SKM-1 treated with dmso at 0.1 percent for 144 hours (cell line): ENCODE measurements around the gene SLCO4A1.

Experiments
- DNase-seq: peaks from one replicate; lab custom pipeline; 2025; ENCODE audit not compliant: unreplicated experiment; lab: John Stamatoyannopoulos, UW

Gene SLCO4A1

DNA sequence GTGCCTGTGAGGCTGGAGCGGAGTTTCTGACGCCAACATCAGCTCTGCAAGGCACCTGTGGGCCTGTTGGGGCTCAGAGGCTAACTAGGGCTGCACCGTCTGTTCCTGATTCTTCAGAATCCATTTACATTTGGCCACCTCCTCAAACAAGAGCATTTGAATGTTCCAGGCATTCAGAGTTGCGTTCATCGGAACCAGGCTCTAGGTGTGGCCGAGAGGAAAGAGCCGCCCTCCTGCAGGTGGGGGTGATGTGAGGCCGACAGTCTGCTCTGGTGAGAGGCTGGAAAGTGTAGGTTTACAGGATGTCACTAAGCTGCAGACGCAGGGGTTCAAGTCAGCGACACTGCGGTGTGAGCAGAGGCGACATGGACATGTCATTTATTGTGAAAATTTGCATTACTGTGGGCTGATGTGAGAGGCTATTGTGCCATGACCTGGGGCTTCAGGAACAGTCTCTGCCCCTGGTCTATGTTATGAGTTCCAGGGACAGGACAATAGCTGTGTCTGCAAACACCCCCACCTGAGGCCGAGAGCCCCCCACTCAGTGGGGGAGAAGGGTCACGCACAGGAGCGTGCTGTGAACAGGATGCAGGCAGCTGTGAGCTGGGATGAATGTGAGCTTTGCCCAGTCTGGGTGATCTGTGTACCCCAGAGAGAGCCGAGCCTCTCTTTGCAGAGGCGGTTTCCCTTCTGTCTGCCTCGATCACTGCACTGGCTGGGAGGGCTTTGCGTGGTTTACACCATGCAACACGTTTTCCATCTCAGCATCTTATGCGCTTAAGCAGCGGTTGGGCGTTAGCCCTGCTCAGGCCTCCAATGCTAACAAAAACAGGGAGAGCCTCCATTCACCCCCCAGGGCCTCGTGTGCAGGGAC is 21.1 kb downstream of the SLCO4A1 start:
- no peak for DNase-seq

- no peak for DNase-seq
These were observed 22.0 kb downstream of the SLCO4A1 start for GRCh38 chr20:62664019-62664971.

DNA sequence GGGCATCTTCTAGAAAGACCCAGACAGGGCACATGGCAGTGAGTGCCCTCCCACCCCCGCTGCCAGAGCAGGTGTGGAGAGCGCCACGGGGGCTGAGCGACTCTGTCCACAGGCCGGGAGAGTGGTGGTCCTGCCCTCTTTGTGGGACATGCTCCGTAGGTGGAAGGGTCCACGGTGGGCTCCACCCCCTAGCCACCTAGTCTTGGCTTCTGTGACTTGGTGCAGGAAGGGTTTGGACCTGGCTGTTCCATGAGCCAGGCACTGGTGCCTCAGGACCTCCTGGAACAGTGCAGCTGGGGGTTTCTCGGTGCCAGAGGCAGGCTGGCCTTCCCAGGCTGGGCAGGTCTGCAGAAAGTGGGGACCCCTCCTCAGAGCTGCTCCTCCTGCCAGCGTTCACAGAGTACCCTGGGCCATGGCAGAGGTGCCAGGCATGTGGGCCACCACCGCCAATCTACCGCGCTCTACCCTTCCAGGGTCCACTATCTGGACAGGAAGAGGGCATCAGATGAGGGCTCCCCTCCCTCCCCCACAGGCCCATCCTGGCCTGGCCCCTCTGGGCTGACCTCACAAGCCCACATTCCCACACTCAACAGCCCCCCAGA is 23.0 kb downstream of the SLCO4A1 start:
- DNase-seq = no peak

- DNase-seq = no peak
These were observed 23.8 kb downstream of the SLCO4A1 start for GRCh38 chr20:62665826-62666735.

GRCh38 chr20:62666736-62667529 is 24.6 kb downstream of the SLCO4A1 start:
- no peak for DNase-seq

- DNase-seq = no peak
These were observed 25.5 kb downstream of the SLCO4A1 start for GRCh38 chr20:62667530-62668440.

DNA sequence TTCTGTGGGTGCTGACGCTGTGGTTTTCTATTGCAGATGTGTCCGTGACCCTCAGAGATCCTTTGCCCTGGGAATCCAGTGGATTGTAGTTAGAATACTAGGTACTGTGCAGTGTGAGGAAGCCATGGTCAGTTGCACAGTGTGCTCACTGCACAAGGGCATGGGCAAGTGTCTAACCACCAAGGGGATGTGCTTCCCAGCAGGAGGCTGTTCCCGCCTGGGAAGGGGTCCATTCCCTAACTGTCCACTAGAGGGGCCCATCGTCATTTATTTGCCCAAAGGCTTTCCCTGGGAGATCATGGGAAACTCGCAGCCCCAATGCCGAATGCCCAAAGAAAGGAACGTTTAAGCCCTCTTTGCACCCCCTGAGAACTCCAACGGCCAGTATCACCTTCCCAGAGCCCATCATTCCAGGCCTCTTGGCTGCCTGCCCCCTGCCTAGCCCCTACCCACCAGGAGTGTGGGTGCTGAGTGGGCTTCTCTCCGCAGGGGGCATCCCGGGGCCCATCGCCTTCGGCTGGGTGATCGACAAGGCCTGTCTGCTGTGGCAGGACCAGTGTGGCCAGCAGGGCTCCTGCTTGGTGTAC is 26.2 kb downstream of the SLCO4A1 start:
- DNase-seq = peak; percentile 43

- DNase-seq = no peak
These were observed 26.9 kb downstream of the SLCO4A1 start for GRCh38 chr20:62669249-62669648.

DNA sequence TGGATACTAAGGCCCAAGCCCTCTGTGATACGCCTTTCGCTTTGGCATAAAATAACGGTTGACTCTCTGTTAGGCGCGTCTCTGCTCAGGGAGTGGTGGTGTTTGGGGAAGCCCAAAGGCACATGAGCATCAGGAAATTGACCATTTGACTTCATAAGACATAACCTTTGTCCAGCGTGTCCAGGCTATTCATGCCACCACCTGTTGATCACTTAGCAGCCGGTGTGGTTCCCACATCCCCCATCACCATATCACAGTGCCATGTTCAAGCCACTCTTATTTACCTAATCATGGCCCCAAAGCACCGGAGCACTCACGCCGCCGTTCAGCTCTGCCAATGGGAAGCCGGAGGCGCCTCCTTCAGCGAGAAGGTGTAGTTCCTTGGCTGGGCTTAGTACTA is 27.9 kb downstream of the SLCO4A1 start:
- no peak for DNase-seq

DNA sequence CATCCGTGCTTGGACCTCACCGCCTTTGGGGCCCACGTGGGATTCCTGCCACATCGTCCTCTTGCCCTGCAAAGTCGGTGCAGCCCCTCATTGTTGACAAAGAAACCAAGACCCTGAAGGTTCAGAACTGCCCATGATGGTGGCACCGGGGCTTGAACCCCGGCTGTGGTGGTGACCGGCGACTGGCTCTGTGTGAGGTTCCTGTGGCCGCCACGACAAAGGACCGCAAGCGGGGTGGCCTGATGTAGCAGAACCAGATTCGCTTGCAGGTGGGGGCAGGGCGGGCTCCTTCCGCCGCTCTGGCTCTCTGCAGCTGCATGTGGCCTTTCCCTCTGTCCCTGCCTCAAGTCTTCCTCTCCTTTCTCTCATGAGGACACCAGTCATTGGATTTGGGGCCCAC is 28.7 kb downstream of the SLCO4A1 start:
- DNase-seq = no peak

DNA sequence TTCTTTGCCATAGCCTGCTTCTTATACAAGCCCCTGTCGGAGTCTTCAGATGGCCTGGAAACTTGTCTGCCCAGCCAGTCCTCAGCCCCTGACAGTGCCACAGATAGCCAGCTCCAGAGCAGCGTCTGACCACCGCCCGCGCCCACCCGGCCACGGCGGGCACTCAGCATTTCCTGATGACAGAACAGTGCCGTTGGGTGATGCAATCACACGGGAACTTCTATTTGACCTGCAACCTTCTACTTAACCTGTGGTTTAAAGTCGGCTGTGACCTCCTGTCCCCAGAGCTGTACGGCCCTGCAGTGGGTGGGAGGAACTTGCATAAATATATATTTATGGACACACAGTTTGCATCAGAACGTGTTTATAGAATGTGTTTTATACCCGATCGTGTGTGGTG is 29.5 kb downstream of the SLCO4A1 start:
- peak; percentile 69 for DNase-seq

DNA sequence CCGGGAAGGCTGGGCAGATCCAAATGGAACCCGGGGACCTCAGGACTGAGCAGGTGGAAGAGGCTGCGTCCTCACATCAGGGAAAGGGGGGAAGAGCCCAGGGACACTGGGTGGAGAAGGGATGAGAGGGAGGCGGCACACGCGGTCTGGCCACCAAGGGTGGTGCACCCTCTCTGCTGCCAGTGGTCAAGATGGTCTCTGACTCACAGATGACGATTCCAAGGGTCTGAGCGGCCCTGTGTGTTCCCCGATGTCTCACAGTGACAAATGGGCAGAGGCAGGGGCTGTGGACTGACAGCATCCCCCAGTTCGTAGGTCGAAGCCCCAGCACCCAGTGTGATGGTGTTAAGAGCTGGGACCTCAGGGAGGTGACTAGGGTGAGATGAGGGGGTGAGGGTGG is 32.1 kb downstream of the SLCO4A1 start:
- no peak for DNase-seq

- peak; percentile 80 for DNase-seq
These were observed 33.0 kb downstream of the SLCO4A1 start for GRCh38 chr20:62675156-62675876.

- no peak for DNase-seq
These were observed 33.6 kb downstream of the SLCO4A1 start for GRCh38 chr20:62675877-62676260.

DNA sequence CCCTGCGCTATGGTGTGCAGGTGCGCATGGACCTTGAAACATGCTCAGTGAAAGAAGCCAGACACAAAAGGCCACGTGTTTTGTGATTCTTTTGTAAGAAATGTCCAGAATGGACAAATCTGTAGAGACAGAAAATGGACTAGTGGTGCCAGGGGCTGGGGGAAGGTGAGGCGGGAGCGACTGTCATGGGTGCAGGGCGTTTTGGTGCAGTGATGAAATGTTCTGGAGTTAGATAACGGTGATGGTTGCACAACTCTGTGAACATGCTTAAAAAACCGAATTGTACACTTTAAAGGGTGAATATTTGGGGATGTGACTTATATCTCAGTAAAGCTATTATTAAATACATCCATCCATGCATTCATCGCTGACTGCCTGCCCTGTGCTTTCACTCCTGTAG is 34.7 kb downstream of the SLCO4A1 start:
- DNase-seq = peak; percentile 24

- no peak for DNase-seq
These were observed 35.4 kb downstream of the SLCO4A1 start for GRCh38 chr20:62677678-62678077.

DNA sequence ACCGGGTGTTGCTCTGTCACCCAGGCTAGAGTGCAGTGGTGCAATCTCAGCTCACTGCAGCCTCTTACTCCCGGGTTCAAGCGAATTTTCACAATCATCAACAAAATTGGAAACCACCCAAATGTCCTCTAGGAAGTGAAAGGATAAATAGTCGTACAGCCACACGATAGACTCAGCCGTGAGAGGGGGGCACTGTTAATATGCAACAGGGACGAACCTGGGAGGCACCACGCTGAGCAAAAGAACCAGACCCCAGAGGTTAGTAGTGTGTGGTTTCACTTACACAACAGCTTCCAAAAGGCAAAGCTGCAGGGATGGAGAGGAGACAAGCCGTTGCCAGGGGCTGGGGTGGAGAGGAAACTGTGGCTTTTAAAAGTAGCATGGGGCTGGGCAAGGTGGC is 36.2 kb downstream of the SLCO4A1 start:
- DNase-seq = peak; percentile 92
